G401.6 (cell line): ENCODE measurements around the gene BAIAP2L2.
"Not testable (repeated sequence)": the region's sequence is repeated elsewhere in the genome, so short reads cannot be mapped to it uniquely, and the experiment has no call there.

Experiments used
- FAIRE-seq: peaks from 2 replicates; lab custom pipeline; 2012; peaks lifted over from hg19 to GRCh38; lab: Jason Lieb, UNC

The BAIAP2L2 gene, protein sequence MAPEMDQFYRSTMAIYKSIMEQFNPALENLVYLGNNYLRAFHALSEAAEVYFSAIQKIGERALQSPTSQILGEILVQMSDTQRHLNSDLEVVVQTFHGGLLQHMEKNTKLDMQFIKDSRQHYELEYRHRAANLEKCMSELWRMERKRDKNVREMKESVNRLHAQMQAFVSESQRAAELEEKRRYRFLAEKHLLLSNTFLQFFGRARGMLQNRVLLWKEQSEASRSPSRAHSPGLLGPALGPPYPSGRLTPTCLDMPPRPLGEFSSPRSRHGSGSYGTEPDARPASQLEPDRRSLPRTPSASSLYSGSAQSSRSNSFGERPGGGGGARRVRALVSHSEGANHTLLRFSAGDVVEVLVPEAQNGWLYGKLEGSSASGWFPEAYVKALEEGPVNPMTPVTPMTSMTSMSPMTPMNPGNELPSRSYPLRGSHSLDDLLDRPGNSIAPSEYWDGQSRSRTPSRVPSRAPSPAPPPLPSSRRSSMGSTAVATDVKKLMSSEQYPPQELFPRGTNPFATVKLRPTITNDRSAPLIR

DNA sequence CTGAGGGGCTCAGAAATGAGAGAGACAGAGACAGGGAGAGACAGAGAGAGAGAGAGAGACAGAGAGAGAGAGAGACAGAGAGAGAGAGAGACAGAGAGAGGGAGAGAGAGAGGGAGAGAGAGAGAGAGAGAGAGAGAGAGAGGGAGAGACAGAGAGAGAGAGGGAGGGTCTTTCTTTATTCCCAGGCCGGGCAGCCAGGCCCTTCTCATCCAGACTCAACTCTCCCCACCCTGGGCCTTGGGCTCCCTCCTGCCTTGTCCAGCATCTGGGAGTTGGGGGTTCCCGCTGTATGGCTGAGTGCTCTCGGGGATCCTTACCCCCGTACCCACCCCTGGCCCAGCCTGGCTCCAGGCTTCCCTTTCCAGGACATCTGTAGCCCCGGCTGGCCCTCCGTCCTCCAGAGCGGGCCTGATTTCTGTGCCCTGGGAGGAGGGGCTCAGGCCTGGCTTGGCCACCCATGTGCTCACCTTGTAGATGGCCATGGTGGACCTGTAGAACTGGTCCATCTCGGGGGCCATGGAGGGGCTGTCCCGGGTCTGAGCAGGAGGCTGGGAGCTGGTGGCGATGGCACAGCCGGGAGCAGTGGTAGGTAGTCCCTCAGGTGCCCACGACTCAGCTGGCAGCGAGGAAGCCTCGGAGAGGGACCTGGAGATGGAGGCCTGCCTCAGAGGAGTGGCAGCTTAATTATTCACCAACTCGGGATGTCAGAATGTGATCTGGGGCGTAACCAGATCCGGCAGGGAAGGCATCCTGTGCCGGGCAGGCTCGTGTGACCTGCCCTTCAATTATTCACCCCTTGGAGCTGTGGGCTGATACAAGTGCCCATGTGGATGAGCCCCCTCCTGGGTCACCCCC lies at the start of gene BAIAP2L2:
TSS of gene BAIAP2L2 (minus strand) at position 677 of the 855 bp plus-strand sequence. CDS start at position 518, 159 bp downstream.
- FAIRE-seq = no peak

DNA sequence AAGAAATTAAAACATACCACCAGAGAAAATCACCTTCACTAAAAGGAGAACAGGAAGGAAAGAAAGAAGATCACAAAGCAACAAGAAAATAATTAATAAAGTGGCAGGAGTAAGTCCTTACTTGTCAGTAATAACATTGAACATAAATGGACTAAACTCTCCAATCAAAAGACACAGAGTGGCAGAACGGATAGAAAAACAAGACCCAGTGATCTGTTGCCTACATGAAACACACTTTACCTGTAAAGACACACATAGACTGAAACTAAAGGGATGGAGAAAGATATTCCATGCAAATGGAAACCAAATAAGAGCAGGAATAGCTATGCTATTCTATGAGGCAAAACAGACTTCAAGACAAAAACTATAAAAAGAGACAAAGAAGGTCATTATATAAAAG lies 45.2 kb upstream of the BAIAP2L2 start:
- FAIRE-seq = no peak

DNA sequence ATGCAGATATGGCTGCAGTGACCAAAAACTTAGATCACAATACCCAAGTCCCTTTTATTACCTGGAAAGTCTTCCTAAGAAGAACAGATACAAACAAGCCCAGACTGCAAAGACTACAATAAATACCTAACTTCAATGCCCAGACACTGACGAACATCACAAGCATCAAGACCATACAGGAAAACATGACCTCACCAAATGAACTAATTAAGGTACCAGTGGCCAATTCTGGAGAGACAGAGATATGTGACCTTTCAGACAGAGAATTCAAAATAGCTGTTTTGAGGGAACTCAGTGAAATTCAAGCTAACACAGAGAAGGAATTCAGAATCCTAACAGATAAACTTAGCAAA lies 44.1 kb upstream of the BAIAP2L2 start:
- FAIRE-seq = not testable (repeated sequence)

DNA sequence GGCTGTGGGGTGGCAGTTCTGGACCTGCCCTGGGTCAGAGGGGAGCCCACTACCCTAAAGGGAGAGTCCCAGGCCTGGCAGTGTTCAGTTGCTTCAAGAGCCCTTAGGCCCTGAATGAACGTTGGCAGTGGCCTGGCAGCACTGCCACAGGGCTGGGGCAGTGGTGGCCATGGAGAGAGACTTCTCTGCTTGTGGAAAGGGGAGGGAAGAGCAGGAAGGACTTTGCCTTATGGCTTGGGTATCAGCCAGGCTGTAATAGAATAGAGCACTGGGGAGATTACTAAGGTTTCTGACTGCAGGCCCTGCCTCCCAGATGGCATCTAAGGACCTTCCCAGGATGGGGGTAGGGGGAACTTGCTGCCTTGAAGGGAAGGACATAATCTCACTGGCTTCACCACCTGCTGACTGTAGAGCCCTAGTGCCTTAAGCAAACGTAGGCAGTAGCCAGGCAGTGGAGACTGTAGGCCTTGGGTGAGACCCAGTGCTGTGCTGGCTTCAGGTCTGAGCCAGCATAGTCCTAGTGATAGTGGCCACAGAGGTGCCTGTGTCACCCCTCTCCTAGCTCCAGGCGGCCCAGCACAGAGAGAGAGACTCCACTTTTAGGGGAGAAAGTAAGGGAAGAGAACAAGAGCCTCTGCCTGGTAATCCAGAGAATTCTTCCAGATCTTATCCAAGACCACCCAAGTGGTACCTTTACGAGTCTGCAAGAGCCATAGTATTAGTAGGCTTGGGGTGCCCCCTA lies 43.5 kb upstream of the BAIAP2L2 start:
- FAIRE-seq = no peak

DNA sequence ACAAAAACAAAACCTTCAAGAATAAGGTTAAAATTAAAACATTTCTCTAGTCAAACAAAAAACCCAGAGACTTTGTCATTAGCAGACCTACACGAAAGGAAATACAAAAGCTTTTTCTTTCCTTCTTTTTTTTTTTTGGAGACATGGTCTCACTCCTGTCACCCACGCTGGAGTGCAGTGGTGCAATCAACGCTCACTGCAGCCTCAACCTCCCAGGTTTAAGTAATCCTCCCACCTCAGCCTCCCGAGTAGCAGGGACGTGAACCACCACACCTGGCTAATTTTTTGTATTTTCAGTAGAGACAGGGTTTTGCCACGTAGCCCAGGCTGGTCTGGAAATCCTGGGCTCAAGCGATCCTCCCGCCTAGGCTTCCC lies 40.6 kb upstream of the BAIAP2L2 start:
- no peak for FAIRE-seq

DNA sequence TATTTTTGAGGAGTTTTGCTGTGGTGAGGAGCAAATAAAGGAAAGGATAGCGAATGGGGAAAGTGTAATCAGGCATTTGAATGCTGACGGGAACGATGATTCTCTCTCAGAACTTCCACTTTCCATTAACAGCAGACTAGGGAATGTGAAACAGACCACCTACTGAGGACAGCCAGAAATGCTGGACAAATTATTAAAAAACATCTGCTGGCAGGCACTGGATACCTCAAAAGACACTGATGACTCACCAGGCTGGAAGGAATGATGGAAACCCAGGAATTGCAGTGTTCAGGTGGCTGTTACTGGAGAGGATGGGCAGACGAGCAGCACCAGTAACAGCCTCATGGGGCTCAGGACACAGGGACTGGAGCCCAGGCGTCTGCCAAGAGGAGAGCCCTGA lies 37.8 kb upstream of the BAIAP2L2 start:
- FAIRE-seq = no peak

DNA sequence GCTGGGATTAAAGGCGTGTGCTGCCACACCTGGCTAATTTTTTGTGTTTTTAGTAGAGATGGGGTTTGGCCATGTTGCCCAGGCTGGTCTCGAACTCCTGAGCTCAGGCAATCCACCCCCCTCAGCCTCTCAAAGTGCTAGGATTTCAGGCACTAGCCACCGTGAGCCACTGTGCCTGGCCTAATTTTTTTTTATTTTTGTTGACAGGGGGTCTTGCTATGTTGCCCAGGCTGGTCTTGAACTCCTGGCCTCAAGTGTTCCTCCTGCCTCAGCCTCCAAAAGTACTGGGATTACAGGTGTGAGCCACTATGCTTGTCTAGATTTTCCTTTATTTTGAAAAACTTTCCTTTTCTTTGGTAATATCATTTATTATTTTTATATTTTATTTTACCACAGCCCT lies 35.7 kb upstream of the BAIAP2L2 start:
- not testable (repeated sequence) for FAIRE-seq

DNA sequence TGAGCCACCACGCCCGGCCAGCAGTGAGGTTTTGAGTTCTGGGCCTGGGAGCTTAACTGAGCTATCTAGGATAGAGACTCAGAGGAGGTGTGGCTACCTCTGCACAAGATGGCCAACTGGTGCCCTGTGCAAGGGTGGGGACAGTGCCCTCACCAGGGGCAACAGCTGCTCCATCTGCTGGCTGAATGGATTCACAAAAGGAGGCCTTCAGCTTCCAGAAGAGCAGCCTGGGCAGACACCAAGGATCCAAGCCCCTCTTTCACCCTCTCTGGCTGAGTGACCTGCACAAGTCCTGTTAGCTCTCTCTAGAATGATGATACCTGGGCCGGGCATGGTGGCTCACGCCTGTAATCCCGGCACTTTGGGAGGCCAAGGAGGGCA lies 33.5 kb upstream of the BAIAP2L2 start:
- FAIRE-seq = no peak

DNA sequence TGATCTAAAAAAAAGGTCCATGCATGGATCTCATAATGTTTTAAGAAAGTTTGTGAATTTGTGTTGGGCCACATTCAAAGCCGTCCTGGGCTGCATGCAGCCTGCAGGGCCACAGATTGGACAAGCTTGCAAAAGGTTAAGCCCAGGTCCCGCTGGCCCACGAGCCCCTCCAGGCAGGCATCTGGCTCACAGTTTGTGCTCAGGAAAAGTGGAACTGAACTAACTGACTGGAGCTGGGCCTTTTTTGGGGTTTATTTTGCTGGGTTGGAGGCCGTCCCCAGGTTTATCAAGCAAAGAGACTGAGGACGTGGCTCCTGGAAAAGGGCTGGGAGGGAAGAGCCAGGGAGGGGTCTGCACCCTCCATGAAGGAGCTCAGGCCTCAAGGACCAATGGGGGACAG lies 32.1 kb upstream of the BAIAP2L2 start:
- no peak for FAIRE-seq

DNA sequence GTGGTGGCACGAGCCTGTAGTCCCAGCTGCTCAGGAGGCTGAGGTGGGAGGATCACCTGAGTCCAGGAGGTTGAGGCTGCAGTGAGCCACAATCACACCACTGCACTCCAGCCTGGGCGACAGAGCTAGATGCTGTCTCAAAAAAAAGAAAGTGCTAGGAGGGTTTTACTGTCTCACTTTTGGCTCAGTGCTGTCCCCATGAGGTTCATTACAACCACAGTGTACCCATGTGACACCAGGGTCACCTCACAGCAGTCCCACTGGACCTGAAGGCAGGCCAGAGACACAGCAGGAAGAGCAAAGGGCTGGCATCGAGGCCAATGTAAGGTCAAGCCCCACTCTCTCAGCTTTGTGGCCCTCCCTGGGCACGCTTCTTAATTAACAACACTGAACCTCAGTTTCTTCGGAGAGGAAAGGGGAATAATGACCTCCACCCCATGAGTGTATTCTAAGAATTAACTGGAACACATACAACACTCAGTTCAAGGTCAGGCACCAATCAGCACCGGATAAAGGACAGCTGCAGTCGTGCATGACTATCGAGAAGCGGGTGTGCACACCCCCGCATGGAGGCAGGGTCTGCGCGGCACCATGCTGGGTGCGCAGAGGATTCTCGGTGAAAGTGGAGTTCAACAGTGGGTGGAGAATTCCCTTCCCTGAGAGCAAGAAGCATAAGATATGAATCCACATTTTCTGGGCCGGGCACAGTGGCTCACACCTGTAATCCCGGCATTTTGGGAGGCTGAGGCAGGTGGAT lies 30.9 kb upstream of the BAIAP2L2 start:
- no peak for FAIRE-seq

DNA sequence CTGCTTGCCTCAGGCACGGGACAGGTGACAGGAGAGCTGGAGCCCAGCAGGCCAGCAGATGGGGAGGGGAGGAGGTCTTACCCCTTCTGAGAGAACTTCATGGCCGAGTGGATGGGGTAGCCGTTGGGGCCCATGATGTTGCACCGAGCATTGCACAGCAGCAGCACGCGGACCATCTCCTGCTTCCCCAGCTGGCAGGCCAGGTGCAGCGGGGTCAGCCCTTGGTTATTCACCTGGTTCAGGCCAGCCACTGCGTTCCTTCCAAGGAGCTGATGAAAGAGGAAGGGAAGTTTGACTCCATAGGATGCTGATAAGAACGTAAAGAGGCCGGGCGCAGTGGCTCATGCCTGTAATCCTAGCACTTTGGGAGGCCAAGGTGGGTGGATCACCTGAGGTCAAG lies 29.4 kb upstream of the BAIAP2L2 start:
- FAIRE-seq = no peak

DNA sequence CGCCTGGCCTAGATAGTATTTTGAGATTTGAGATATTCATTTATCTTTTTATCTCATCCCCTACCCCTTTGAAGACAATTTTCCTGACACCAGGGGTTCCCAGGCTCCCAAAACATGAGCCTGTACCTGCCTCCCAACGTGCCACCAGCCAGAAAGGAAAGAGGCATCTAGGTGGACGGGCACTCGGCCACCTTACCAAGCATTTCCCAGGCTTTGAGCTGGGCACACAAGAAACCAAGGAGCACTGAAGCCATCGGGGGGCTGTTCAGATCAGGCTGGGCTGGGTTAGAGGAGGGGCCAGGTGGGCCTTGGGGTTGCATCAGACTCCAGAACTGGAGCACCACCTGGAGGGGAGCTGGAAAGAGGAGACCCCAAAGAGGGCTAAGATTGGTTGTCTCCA lies 28.5 kb upstream of the BAIAP2L2 start:
- FAIRE-seq = no peak

DNA sequence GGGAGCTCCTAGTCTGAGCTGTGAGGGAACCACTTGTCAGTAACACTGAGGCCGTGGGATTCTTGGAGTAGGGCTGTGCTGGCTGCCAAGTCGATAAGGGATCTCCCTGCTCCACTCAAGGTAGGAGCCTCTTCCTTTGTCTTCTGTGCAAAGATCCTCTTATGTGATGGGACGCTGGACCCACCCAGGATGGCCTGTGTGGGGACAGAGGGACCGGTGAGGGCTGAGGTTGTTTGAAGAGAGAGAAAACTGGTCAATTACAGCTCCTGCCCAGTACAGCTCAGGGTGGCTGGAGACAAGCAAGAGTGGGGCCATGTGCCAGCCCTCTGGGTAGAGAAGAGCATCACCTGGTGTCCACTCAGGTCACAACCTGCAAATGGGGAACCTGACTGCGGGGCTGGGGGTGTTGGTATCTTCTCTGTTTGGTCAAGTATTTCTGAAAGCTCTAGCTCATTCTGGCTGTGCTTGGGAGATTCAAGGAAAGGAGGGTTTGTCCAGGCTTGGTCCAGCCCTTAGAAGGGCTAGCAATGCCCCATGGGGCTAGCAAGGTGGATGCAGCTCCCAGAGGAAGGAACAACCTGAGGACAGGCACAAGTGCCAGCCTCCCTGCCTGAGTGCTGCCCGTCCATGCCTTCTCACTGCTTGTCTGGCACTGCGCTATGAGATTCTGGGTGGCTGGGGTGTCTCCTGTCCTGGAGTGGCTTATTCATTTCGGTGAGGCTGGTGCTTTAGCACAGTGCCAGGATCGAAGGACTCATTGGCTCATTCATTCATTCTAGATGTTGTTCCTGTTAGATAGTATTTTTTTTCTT lies 27.6 kb upstream of the BAIAP2L2 start:
- no peak for FAIRE-seq

DNA sequence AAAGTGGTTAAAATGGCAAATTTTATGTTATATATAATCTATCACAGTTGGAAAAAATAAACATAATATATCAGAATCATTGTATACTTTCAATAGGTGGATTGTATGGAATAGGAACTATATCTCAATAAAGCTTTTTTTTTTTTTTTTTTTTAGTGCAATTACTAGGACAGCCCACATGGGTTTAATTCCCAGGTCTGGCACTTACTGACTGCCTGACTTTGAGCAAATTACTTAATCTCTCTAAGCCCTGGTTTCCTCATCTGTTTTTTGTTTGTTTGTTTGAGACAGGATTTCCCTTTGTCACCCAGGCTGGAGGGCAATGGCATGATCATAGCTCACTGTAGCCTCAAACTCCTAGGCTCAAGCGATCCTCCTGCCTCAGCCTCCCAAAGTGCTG lies 26.1 kb upstream of the BAIAP2L2 start:
- FAIRE-seq = peak; percentile 40

DNA sequence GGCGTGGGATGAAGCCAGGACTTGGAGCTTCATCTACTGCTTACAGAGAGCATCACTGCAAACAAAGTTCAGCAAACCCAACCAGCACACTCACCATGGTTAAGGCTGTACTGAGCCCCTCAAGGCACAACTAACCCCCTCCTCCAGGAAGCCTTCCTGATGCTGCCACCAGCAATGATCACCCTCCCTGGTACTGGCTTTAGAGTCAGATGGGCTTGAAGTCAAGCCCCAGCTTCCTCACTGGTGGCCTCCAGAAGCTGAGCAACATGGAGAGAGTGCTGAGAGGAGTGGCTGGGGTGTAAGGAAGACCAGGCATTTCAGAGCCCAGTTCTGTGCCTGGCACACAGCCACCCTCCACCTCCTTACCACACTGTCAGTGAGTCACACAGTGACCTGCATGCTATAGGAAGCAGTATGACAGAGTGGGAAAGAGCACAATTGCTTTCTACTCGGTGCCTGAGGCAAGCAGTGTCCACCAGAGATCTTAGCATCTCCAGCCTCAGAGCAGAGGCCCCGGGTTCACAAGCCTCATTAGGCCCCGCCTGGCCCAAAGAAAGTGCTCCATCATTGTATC lies 24.7 kb upstream of the BAIAP2L2 start:
- FAIRE-seq = no peak

DNA sequence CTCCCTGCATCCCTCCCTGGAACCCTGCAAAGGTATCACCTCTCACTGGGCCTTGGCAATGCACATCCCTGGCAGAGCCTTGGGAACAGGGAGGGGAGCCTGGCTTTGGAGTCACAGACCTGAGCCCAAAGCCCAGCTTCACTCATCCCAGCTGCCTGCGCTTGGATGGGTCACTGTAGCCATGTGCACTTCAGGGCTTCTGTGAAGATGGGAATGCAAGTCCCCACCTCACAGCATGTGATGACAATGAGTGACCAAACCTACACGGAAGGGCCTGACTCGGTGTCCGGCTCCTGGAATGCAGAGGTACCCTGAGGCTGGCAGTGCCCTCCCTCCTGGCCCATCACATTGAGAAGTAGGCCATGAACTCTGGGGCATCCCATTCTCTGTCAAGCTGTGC lies 22.8 kb upstream of the BAIAP2L2 start:
- FAIRE-seq = no peak

DNA sequence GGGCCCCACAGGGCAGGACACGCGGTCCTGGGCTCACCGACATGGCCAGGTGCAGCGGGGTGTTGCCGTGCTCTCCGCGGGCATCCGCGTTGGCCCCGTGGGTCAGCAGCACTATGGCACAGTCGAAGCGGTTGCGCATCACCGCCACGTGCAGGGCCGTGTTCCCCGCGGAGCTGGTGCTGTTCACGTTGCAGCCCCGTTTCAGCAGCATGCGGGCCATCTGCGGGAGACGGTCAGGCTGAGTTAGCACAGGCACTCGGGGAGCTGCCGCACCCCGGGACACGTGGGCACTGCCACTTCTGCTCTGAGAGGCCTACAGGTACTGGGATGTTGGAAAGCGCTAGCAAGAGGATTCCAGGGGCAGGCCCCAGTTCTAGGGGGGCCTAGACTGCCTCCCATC lies 22.3 kb upstream of the BAIAP2L2 start:
- no peak for FAIRE-seq

DNA sequence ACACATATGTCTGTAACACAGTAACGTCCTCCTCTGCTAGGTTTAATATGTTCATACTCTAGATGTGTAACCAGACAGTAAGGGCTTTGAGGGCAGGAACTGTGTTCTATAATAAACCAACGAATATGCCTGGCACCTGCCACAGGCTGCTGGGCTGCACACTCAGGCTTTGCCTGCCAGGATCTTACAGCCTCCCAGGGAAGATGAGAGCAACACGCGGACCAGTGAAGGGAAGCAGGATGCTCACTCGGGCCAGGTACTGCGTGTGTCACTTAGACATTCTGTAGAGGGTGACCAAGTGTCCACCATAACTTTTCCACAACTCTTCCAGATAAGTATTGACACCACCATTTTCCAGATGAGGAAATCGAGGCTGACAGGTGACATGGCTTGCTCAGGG lies 21.7 kb upstream of the BAIAP2L2 start:
- no peak for FAIRE-seq

DNA sequence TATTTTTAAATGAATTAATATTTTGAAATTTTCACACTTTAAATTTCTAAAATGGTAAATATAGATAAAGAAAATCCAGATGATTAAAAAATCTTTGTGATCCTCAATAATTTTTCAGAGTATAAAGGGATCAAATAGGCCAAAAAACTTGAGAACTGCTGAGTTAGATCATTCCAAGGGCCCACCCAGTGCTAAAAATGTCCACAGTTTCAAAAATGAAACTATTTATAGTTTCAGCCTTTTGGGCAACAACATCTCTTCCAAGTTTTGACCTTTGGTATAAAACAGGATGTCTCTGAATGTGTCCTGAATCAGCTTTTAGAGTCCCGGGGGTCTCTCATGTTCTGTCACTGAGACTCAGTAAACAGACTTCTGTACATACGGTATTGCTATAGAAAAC lies 20.9 kb upstream of the BAIAP2L2 start:
- no peak for FAIRE-seq

DNA sequence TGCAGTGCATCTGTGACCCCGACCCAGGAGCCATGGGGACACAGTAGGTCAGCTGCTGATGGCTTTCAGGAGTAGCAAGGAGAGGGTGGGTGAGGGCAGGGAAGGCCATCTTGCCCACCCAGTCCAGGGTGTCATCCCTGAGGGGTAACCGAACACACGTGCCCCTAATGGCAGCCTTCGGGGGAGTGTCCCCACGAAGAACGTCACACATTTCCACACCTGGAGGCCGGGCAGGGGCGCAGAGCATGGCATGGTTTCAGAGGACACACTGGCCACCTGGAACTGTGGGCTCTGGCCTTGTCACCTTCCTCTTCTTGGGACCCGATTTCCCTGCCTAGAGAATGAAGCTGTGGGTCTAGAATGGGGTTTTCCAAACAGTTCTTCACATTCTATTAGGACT lies 19.4 kb upstream of the BAIAP2L2 start:
- FAIRE-seq = no peak

DNA sequence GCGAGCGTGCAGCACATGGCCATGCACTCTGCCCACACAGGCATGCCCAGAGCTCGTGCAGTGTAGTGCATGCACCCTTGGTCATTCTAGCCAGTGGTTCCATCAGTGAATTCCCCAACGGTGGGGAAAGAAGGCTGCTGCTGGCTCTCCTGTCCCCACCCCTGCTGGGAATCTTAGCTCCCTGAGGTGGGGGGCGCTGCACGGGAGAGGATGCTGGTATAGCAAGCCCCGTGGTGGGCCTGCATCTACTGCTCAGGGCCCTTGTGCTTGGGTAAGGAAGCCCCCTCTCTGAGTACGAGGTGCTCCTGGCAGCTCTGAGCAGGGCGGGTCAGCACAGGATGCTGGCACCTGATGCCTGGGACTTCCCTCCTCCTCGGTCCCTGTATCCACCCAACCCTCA lies 18.5 kb upstream of the BAIAP2L2 start:
- no peak for FAIRE-seq
